A549 (cell line): ENCODE measurements around the gene KCNA3. TPM values are rescaled to one million over a fixed set of nuclear protein-coding genes. Genes with fewer than 3 reads are reported as not detected.

Experiments
- ATAC-seq, 2 experiments: fragments of 200-7000 bp in 1 of 2; fragments of >200 bp in 1 of 2; cut with Nextera tagmentation in 1 of 2; cut with Tn5 transposase in 1 of 2; 3 replicates each; pipeline versions ENCODE4 v1.8.0 to v1.9.1; 2018 to 2020; ENCODE audit warnings: mild to moderate bottlenecking in 1 of 2, moderate library complexity in 1 of 2
- CTCF ChIA-PET: fragments of 300-600 bp; sonication (Branson Sonifier 250); formaldehyde crosslinking; extraction: SDS; loops from one replicate; lab custom pipeline; 2021; ENCODE audit warnings: antibody characterized with exemption, inconsistent platforms; lab: Yijun Ruan, JAX
- POLR2A ChIA-PET: fragments of 350-600 bp; formaldehyde crosslinking; extraction: SDS; loops from one replicate; lab custom pipeline; 2021; ENCODE audit warnings: antibody characterized with exemption, inconsistent platforms; lab: Yijun Ruan, JAX
- DNase-seq, 2 experiments: peaks; one replicate each; pipeline versions ENCODE4 v3.0.0 to v3.0.0-alpha.2; 2011 to 2016; ENCODE audit warnings: low read depth in 1 of 2, low spot score in 1 of 2
- FAIRE-seq: peaks from 2 replicates; lab custom pipeline; 2011; peaks lifted over from hg19 to GRCh38; lab: Jason Lieb, UNC
- H3K27ac ChIP-seq, 2 experiments: fragments of >200 bp; sonication (Bioruptor Twin); formaldehyde crosslinking; 3 replicates each; pipeline ENCODE4 v1.5.1; 2016 to 2017
- H3K4me1 ChIP-seq: fragments of >200 bp; sonication (Bioruptor Twin); formaldehyde crosslinking; 3 replicates; pipeline ENCODE4 v1.6.1; 2016
- H3K4me2 ChIP-seq: fragments of >200 bp; sonication (Bioruptor Twin); formaldehyde crosslinking; 3 replicates; pipeline ENCODE4 v1.6.1; 2016
- H3K4me3 ChIP-seq: fragments of >200 bp; sonication (Bioruptor Twin); formaldehyde crosslinking; 3 replicates; pipeline ENCODE4 v1.5.1; 2016
- H3K9me3 ChIP-seq: fragments of >200 bp; sonication (Bioruptor Twin); formaldehyde crosslinking; 3 replicates; pipeline ENCODE4 v1.6.1; 2016
- E2F6 ChIP-seq: IDR thresholded peaks from 2 replicates; pipeline ENCODE4 v1.6.1; 2012; ENCODE audit warnings: low read depth, borderline replicate concordance
- EHF ChIP-seq: fragments of 250-450 bp; sonication (Bioruptor Pico); IDR thresholded peaks from 2 replicates; pipeline ENCODE4 v1.5.0; 2020; ENCODE audit warnings: mild to moderate bottlenecking
- ELK1 ChIP-seq: fragments of 150-350 bp; IDR thresholded peaks from 2 replicates; pipeline ENCODE4 v1.6.1; 2014; ENCODE audit warnings: low read depth, mild to moderate bottlenecking, low read length
- FOSL2 ChIP-seq, 2 experiments: fragments of 450-650 bp in 1 of 2; fragments of >200 bp in 1 of 2; sonication (Bioruptor Twin) in 1 of 2; formaldehyde crosslinking; IDR thresholded peaks; 2 replicates each; pipeline versions ENCODE4 v1.5.0 to v1.6.1; 2016 to 2020; ENCODE audit warnings: mild to moderate bottlenecking in 1 of 2, moderate library complexity in 1 of 2
- HOXA7 ChIP-seq: fragments of 250-450 bp; sonication (Bioruptor Pico); IDR thresholded peaks from 2 replicates; pipeline ENCODE4 v1.5.0; 2020; ENCODE audit warnings: mild to moderate bottlenecking, moderate library complexity
- JUN ChIP-seq, 2 experiments: fragments of >200 bp; sonication (Bioruptor Twin); formaldehyde crosslinking; IDR thresholded peaks; 2 replicates in 1 of 2; 3 replicates in 1 of 2; pipeline ENCODE4 v1.6.1; 2016 to 2017
- KDM1A ChIP-seq: fragments of 200-600 bp; sonication (generic); IDR thresholded peaks from 2 replicates; pipeline ENCODE4 v1.6.1; 2016; ENCODE audit warnings: low read depth, mild to moderate bottlenecking
- MAFK ChIP-seq: fragments of 450-650 bp; IDR thresholded peaks from 2 replicates; pipeline ENCODE4 v1.6.1; 2014; ENCODE audit not compliant: partially characterized antibody
- NFE2L2 ChIP-seq: fragments of 150-350 bp; conservative IDR thresholded peaks from 2 replicates; pipeline ENCODE4 v1.6.1; 2014; ENCODE audit warnings: low read length
- POLR2A ChIP-seq: IDR thresholded peaks from 2 replicates; pipeline ENCODE4 v1.6.1; 2012; ENCODE audit warnings: mild to moderate bottlenecking, low read length
- RAD21 ChIP-seq, 2 experiments: fragments of >200 bp in 1 of 2; sonication (Bioruptor Twin) in 1 of 2; formaldehyde crosslinking in 1 of 2; IDR thresholded peaks in 1 of 2; conservative IDR thresholded peaks in 1 of 2; 2 replicates in 1 of 2; 3 replicates in 1 of 2; pipeline ENCODE4 v1.6.1; 2012 to 2018; ENCODE audit warnings: inconsistent platforms in 1 of 2
- RARB ChIP-seq: fragments of 250-450 bp; sonication (Bioruptor Pico); IDR thresholded peaks from 2 replicates; pipeline ENCODE4 v1.8.0; 2021; ENCODE audit warnings: mild to moderate bottlenecking, moderate library complexity
- RNF2 ChIP-seq: fragments of 200-600 bp; sonication (generic); IDR thresholded peaks from 2 replicates; pipeline ENCODE4 v1.6.1; 2016; ENCODE audit warnings: low read depth, mild to moderate bottlenecking, antibody characterized with exemption, moderate library complexity, borderline replicate concordance
- TFCP2L1 ChIP-seq: fragments of 250-450 bp; sonication (Bioruptor Pico); IDR thresholded peaks from 2 replicates; pipeline ENCODE4 v1.5.0; 2021; ENCODE audit warnings: mild to moderate bottlenecking
- TP53 ChIP-seq: fragments of 250-450 bp; sonication (Bioruptor Pico); IDR thresholded peaks from 2 replicates; pipeline ENCODE4 v1.5.0; 2021; ENCODE audit warnings: mild to moderate bottlenecking, moderate library complexity
- ZFP36 ChIP-seq: fragments of 450-650 bp; IDR thresholded peaks from 2 replicates; pipeline ENCODE4 v1.6.1; 2014; ENCODE audit warnings: borderline replicate concordance; ENCODE audit not compliant: partially characterized antibody
- ZNF302 ChIP-seq: fragments of 250-450 bp; sonication (Bioruptor Pico); IDR thresholded peaks from 2 replicates; pipeline ENCODE4 v1.9.0; 2021; ENCODE audit warnings: inconsistent platforms, mild to moderate bottlenecking, moderate library complexity
- ZSCAN20 ChIP-seq: fragments of 250-450 bp; sonication (Bioruptor Pico); IDR thresholded peaks from 2 replicates; pipeline ENCODE4 v1.8.0; 2022; ENCODE audit warnings: mild to moderate bottlenecking, moderate library complexity
- WGBS: methylation state at CpG from one replicate; pipeline ENCODE4 v1.1.6; 2017; ENCODE audit errors: missing lambda C conversion rate; 5-methylcytosine and 5-hydroxymethylcytosine counted together
- polyA plus RNA-seq, 4 experiments: library from polyadenylated mRNA; depleted of rRNA in 3 of 4; stranded (reverse); fragments of >200 nt; fragmentation: RNase III in 1 of 4; extraction: RNeasy Plus Mini Kit Qiagen cat#74134 plus additional on column Dnase treatment in 1 of 4; gene quantifications; 2 replicates in 3 of 4; 3 replicates in 1 of 4; pipeline ENCODE4 v1.2.3, GENCODE V29; 2011 to 2017
- TF ChIP-seq, protein P1 (sequence below): fragments of >200 bp; sonication (Bioruptor Twin); formaldehyde crosslinking; IDR thresholded peaks from 2 replicates; pipeline ENCODE4 v1.6.1; 2016
- TF ChIP-seq, protein P2 (sequence below): fragments of 450-650 bp; IDR thresholded peaks from 2 replicates; pipeline ENCODE4 v1.6.1; 2014; ENCODE audit warnings: antibody characterized with exemption
- TF ChIP-seq, protein P3 (sequence below): fragments of 250-450 bp; sonication (Bioruptor Pico); IDR thresholded peaks from 2 replicates; pipeline ENCODE4 v1.5.0; 2020; ENCODE audit warnings: low read depth, mild to moderate bottlenecking, moderate library complexity

Gene KCNA3
- polyA plus RNA-seq, 2 of the 4 experiments (the other 2 are of a cell fraction): not detected

GRCh38 chr1:110637475-110637874 lies 37.3 kb downstream of the KCNA3 start:
- no peak for DNase-seq
- Histone ChIP-seq H3K4me2 (no peak overlapping the region), H3K9me3 (no peaks in the 10 kb centered on the region), H3K4me3 (no peak overlapping the region), H3K27ac (no peak overlapping the region), H3K4me1 (no peaks in the 10 kb centered on the region)
- TF ChIP-seq RAD21 (conservative IDR thresholded peaks at IDR 0.05 in 1 of 2, IDR thresholded peaks at IDR 0.05 in 1 of 2) (no peak), ZNF302 (CRISPR knock-in tag) (no peak), HOXA7 (CRISPR knock-in tag) (no peak), ZSCAN20 (CRISPR knock-in tag) (no peak), FOSL2 (IDR thresholded peaks at IDR 0.05) (no peak), FOSL2 (CRISPR knock-in tag; IDR thresholded peaks at IDR 0.05) (no peak)
- TF ChIP-seq, protein P1, sequence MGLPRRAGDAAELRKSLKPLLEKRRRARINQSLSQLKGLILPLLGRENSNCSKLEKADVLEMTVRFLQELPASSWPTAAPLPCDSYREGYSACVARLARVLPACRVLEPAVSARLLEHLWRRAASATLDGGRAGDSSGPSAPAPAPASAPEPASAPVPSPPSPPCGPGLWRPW: no peak
- 0% methylated on average over 1 of the region's 3 CpGs for WGBS
- ChIA-PET POLR2A (no interaction called here), CTCF (interaction anchor here (0.9 to 4.3 kb wide), 5 partner anchors 15 to 150 kb away, joined by 4 to 28 read pairs (median 4); no protein-coding TSS in a partner anchor)
- ATAC-seq: no peak; a peak in 1 of 6 replicates
- no peak for FAIRE-seq

DNA sequence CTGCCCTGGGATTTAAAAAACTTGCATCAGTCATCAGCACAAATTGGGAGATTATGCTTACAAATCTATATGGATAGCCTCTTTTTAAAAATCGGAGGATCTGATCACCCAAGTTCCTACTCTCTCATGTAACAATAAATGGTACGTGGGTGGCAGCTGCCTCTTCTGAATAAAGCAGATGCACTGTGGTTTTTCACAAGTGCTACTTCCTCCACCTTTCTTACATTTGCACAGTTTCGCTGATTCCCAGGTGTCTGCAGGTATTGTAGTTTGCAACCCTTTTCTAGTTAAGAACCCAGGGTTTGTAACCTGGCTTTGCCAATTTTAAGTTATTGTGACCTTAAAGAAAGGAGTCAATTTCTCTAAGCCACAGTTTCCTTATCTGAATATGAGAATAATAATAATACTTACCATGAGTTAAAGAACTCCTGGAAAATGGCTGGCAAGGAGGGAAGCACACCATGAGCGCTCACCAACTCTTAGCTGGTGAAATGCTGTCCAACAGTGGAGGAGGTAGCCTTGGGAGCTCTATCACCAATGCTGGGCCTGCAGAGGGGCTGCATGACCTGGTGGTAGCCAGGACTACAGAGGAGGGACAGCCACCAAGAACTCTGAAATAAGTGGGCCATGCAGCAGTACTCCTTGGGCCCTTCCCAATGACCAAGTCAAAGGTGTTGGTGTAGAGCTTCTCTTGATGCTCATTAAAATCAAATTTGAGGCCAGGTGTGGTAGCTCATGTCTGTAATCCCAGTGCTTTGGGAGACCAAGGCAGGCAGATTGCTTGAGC lies 38.4 kb downstream of the KCNA3 start:
- no peak for ATAC-seq
- H3K4me3 ChIP-seq: no peak overlapping the region
- CTCF ChIA-PET: interaction anchor here (0.6 to 4.3 kb wide), 4 partner anchors 13 to 147 kb away, joined by 3 to 28 read pairs (median 4); no protein-coding TSS in a partner anchor
- no peak for TF ChIP-seq TP53 (CRISPR knock-in tag)
- no peak for TF ChIP-seq ZSCAN20 (CRISPR knock-in tag)
- TF ChIP-seq, protein P1: no peak
- TF ChIP-seq ELK1: no peak
- TF ChIP-seq NFE2L2: no peak
- TF ChIP-seq, protein P2, sequence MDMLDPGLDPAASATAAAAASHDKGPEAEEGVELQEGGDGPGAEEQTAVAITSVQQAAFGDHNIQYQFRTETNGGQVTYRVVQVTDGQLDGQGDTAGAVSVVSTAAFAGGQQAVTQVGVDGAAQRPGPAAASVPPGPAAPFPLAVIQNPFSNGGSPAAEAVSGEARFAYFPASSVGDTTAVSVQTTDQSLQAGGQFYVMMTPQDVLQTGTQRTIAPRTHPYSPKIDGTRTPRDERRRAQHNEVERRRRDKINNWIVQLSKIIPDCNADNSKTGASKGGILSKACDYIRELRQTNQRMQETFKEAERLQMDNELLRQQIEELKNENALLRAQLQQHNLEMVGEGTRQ: no peak
- no peak for TF ChIP-seq ZNF302 (CRISPR knock-in tag)
- TF ChIP-seq, protein P3, sequence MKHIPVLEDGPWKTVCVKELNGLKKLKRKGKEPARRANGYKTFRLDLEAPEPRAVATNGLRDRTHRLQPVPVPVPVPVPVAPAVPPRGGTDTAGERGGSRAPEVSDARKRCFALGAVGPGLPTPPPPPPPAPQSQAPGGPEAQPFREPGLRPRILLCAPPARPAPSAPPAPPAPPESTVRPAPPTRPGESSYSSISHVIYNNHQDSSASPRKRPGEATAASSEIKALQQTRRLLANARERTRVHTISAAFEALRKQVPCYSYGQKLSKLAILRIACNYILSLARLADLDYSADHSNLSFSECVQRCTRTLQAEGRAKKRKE (CRISPR knock-in tag): no peak
- TF ChIP-seq ZFP36: no peak
- no peak for TF ChIP-seq E2F6
- TF ChIP-seq EHF: no peak
- TF ChIP-seq KDM1A: no peak
- TF ChIP-seq JUN (IDR thresholded peaks at IDR 0.05): no peak
- TF ChIP-seq MAFK: no peak
- TF ChIP-seq TFCP2L1 (CRISPR knock-in tag): no peak
- no peak for TF ChIP-seq RARB (CRISPR knock-in tag)
- TF ChIP-seq RNF2: no peak
- no peak for TF ChIP-seq POLR2A
- TF ChIP-seq, all 56 proteins: peak for 0
- H3K4me1 ChIP-seq: no peaks in the 10 kb centered on the region
- DNase-seq (no peak), FAIRE-seq (no peak)
- POLR2A ChIA-PET: no interaction called here
- H3K4me2 ChIP-seq: no peak overlapping the region
- no peaks in the 10 kb centered on the region for H3K9me3 ChIP-seq
- no peak overlapping the region for H3K27ac ChIP-seq
- WGBS: 60% methylated on average over 4 of the region's 4 CpGs
